Left renal pelvis (tissue), 4 donors: ENCODE results near the gene FAM229A. TPM values are rescaled to one million over a fixed set of nuclear protein-coding genes. Genes with fewer than 3 reads are reported as not detected.
"Not testable (repeated sequence)": the region's sequence is repeated elsewhere in the genome, so short reads cannot be mapped to it uniquely, and the experiment has no call there.

ENCODE experiments used
- DNase-seq, 4 donors: peaks; one replicate each; pipeline ENCODE4 v3.0.0-alpha.2; 2013; ENCODE audit warnings: low read depth in 4 of 4, low spot score in 3 of 4
- polyA plus RNA-seq, 4 donors: library from polyadenylated mRNA; unstranded; fragments of 120-200 nt; gene quantifications; one replicate each; pipeline ENCODE4 v1.2.1, GENCODE V29; 2013; ENCODE audit not compliant: insufficient read length in 4 of 4

FAM229A gene
- polyA plus RNA-seq, result 10 to 100 TPM in 1 of 4 donors, 1 to 10 TPM in 3; 2.5 to 11.8 (median 4.9) TPM

GRCh38 chr1:32362474-32363313 lies at the start of gene FAM229A, which contains the start of gene TSSK3:
FAM229A (minus strand) TSS chr1:32362485; CDS start chr1:32362091, 394 bp downstream.
TSSK3 (plus strand) TSS chr1:32362539; CDS start chr1:32362702, 163 bp downstream.
- no peak for DNase-seq

DNA sequence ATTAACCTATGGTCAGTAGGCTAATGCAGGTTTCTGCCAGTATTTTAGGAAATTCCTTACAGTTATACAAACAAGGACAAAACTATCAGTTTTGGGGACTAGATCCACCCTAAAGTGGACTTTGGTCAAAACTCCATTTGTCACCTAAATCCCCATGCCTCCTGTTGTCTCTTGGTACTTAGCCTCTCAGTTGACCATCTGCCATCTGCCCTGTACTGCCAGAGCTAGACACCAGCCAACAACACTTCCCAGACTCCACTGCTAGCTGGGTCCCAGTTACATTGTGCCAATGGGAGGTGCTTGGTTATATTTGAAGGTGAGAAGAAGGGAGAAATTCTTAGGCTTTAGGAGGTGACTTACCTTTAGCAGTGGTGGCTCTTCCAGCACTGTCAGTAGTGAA lies 49.0 kb upstream of the FAM229A start:
- DNase-seq, result no peak

GRCh38 chr1:32406629-32407111 lies 44.4 kb upstream of the FAM229A start:
- DNase-seq, result no peak

- no peak for DNase-seq
These were observed 43.6 kb upstream of the FAM229A start for GRCh38 chr1:32405672-32406467.

DNA sequence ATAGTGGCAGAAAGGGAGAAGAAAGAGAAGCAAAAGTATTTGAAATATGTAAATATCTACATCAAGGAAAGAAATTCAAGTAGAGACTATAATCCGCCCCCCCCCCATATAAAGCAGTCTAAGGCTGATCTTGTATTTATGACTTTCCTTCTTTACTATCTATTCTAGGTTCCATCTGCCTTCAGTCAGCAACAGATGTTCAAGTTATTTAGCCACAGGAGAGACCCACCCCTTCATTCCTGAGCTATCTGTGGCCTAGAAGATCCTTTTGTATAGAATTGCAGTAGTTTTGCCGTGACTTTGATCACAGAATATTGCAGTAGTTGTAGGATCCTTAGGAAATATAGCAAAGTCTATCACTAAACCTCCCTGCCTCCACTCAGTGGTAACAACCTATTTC lies 42.7 kb upstream of the FAM229A start:
- no peak for DNase-seq

GRCh38 chr1:32400876-32401631 lies 38.8 kb upstream of the FAM229A start:
- DNase-seq, result peak in 3 of 4 donors; percentile 53 to 69 (median 54)

DNA sequence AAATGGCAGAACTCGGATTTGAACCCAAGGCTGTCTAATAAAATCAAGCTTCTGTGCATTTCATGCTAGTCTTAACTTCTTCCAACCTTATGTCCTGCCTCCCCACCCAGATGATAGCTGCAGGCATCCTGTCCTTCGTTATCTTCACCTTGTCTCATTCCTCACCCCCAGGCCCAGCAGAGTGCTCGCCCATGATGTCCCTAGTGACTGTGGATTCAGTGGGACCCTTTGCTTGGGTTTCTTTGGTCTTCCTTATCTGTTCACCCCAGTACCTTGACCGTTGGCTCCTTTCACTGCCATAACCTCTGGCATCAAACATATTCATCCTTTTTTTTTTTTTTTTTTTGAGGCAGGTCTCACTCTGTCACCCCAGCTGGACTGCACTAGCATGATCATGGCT lies 37.6 kb upstream of the FAM229A start:
- no peak for DNase-seq

- no peak for DNase-seq
These were observed 36.1 kb upstream of the FAM229A start for GRCh38 chr1:32398401-32398800.

- DNase-seq, result not testable (repeated sequence)
These were observed 34.2 kb upstream of the FAM229A start for GRCh38 chr1:32396524-32396923.

DNA sequence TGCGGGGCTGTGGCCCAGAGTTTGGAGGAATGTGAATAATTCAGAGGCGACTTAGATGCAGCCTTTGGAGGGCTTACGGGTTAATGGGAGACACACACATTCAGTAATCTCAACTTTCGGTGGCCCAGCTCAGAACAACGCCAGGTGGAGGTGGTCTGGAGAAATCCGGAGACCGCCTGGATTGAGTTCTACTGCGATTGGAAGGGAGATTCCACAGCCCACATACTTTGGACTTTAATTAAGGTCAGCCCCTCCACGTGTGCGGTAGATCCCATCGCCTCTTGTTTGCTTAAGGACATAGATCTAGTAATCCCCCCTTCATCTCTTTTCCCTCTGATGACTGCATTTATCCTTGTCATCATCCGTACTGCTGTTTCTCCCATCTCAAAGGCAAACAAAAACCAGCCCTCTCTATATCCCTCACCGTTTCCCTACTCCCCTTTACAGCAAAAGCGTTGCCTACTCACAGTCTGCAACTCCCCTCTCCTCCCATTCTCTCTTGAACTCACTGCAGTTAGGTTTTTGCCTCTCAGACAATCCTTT lies 32.7 kb upstream of the FAM229A start:
- peak in 1 of 4 donors; percentile 40 for DNase-seq

GRCh38 chr1:32394141-32394889 lies 32.0 kb upstream of the FAM229A start, which contains the start of gene BSDC1:
BSDC1 (minus strand) TSS chr1:32394441; CDS start chr1:32394414, 27 bp downstream.
- DNase-seq, result peak; percentile 98 to 99 (median 98)

GRCh38 chr1:32393832-32394140 lies 31.5 kb upstream of the FAM229A start:
- DNase-seq, result peak in 2 of 4 donors; percentile 27 to 50

- no peak for DNase-seq
These were observed 30.9 kb upstream of the FAM229A start for GRCh38 chr1:32393136-32393535.

- no peak for DNase-seq
These were observed 30.0 kb upstream of the FAM229A start for GRCh38 chr1:32392325-32392724.

DNA sequence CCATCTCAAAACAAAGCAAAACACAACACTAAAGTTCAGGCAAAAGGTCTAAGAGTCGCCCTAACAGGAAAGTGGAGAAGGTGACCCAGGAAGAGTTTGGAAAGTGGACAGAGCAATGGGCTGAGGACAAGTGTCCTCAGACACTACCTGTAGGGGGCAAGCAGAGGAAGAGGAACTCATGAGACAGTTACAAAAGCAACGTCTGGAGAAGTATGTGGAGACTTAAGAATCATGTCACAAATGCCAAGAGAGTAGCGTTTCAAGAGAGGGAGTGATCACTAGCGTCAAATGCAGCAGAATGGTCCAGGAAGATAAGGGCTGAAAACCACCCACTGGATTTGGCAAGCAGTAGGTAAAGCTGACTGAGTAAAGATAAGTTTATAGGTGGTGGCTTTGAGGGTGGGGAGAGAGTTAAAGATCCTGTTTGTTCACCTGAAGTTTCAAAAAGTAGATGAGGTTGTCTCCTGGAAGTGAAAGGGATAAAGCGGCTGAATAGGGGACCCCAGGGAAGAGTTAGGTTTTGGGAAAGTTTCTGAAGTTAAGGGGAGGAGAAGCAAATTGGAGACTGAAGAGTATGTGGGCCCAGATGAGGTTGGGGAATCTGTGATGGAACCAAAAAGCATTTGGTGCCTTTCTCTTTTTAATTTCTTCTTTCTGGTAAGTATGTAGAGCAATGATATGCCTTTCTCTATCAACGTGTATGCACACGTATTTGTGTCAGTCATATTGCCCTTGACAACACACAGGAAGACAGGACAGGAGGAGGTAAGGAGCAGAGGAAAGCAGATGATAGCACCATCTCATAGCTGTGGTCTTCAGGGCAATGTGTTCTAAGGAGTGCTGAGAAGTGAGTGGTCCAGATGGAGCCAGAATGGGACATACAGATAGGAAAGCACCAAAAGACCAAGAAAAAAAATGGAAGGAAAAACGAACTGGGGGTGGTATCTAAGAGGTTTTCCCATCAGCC lies 28.9 kb upstream of the FAM229A start:
- no peak for DNase-seq

GRCh38 chr1:32388641-32389040 lies 26.4 kb upstream of the FAM229A start:
- no peak for DNase-seq

DNA sequence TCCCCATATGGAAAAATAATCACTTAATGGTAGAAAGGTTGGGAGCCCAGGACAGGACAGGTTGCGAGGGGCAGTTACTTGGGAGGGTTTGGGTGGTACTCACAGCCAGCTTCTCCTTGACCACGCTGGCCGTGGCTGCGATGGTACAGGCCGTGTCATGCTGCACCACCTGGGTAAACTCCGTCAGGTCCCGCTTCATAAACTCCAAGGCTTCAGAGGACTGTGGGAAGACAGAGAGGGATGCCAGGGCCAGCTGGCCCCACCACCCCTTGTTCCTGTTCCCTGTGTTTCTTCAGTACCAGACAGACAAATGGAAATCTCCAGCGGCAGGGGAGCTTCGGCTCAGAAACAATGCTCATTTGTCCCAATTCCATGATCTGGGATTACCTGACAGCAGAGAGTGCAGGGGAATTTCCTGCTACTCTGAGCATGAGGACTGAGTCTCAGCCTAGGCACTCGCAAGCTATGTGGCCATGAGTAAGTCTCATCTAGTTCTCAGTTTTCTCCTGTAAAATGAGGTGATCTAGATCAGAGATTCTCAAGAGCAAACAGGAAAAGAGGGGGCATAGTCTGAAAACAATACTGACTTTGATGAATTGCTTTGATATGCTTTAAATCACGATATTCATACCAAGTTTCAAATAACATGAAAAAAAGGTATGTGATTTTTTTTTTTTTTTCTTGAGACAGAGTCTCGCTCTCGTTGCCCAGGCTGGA lies 24.5 kb upstream of the FAM229A start:
- DNase-seq, result no peak

- DNase-seq, result no peak
These were observed 17.8 kb upstream of the FAM229A start for GRCh38 chr1:32380057-32380456.
